ENCODE measurements around the gene INTS6. TPM values are rescaled to one million over a fixed set of nuclear protein-coding genes. Genes with fewer than 3 reads are reported as not detected.

The INTS6 gene
- total and polyA plus RNA-seq, 2 donors (not counting 1 experiment from before 2014, with no cell fraction given): 15.4 to 74.7 TPM

DNA sequence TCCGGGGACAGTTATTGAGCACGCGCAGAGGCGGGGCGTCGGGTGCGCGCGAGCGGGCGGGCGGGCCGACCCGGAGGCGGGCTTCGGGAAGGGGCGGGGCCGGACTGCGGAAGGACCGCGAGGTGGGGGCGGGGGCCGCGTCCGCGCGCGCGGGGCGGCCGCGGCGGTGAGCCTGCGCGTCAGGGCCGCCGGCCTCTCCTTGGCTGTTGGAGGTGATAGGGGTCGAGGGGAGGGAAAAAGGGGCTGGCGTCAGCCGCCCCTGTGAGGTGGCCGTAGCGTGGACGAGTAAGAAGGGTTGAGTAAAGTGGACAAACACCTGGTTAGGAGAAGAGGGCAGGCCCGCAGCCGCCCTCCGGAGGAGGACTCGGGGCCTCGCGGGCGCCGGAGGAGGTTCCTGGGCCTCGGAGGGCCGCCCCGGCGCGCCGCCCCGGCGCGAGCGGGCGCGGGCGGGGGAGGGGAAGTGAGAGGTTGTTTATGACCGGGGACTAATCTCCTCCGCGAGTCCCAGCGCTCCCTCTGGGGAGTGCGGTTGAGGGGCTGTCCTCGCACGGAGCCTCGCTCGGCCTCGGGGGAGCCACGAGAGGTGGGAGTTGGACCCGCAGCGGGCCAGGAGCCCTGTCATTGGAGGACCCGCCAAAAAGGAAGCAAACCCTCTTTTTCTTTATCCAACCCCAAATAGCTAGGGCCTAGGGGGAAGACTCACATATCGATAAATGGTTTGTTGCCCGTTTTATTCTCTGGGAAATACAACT, 547 bp upstream of the INTS6 start:
- Histone ChIP-seq H3K79me2 (ENCODE audit: control insufficient read depth, insufficient read depth, low read length) (peaks cover 12% of the 10 kb centered on the region), H2AFZ (ENCODE audit: insufficient read depth, low read depth, low read length, poor library complexity, severe bottlenecking) (peak overlapping the region; percentile 63), H3K9ac (ENCODE audit: low read length) (peak overlapping the region; percentile 89), H3K36me3 (replicated peaks in 1 of 2; ENCODE audit: control extremely low read depth in 1 of 2, control insufficient read depth in 1 of 2, extremely low read depth in 1 of 2, insufficient read depth in 2 of 2, low read length in 1 of 2) (peaks cover 0 to 13% of the 10 kb centered on the region in 2 experiments), H3K4me2 (replicated peaks; ENCODE audit: low read depth, low read length, poor library complexity, severe bottlenecking) (peak overlapping the region; percentile 77), H3K4me3 (ENCODE audit: control extremely low read depth in 1 of 5, extremely low read depth in 1 of 5, insufficient read depth in 1 of 5, low read depth in 2 of 5, low read length in 4 of 5) (peak overlapping the region; percentile 65 to 88 (median 81)), H3K27me3 (replicated peaks in 1 of 4; ENCODE audit: control extremely low read depth in 1 of 4, control insufficient read depth in 3 of 4, insufficient read depth in 4 of 4, low read length in 3 of 4) (no peaks in the 10 kb centered on the region), H3K4me1 (ENCODE audit: control insufficient read depth in 2 of 2, insufficient read depth in 2 of 2, low read length in 2 of 2) (peaks cover 25 to 28% of the 10 kb centered on the region in 2 donors), H3K27ac (ENCODE audit: low read length in 2 of 2) (peak overlapping the region; percentile 95 to 97), H3K9me3 (ENCODE audit: control extremely low read depth in 1 of 3, control insufficient read depth in 2 of 3, insufficient read depth in 1 of 3, low read length in 2 of 3) (peaks cover 0 to 14% (median 5%) of the 10 kb centered on the region in 3 donors), H4K20me1 (ENCODE audit: control insufficient read depth, insufficient read depth, low read length, poor library complexity, severe bottlenecking) (no peaks in the 10 kb centered on the region)
- no peaks in the 10 kb centered on the region for H3K27me3 Mint-ChIP-seq
- TF ChIP-seq, protein P1, sequence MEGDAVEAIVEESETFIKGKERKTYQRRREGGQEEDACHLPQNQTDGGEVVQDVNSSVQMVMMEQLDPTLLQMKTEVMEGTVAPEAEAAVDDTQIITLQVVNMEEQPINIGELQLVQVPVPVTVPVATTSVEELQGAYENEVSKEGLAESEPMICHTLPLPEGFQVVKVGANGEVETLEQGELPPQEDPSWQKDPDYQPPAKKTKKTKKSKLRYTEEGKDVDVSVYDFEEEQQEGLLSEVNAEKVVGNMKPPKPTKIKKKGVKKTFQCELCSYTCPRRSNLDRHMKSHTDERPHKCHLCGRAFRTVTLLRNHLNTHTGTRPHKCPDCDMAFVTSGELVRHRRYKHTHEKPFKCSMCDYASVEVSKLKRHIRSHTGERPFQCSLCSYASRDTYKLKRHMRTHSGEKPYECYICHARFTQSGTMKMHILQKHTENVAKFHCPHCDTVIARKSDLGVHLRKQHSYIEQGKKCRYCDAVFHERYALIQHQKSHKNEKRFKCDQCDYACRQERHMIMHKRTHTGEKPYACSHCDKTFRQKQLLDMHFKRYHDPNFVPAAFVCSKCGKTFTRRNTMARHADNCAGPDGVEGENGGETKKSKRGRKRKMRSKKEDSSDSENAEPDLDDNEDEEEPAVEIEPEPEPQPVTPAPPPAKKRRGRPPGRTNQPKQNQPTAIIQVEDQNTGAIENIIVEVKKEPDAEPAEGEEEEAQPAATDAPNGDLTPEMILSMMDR (IDR thresholded peaks at IDR 0.05): no peak
- TF ChIP-seq EZH2 (IDR thresholded peaks at IDR 0.05; ENCODE audit: borderline replicate concordance, insufficient read depth, low read depth, low read length, poor library complexity, severe bottlenecking): no peak
- POLR2A ChIA-PET: interaction anchor here (0.8 to 2.8 kb wide), 16 partner anchors 10 to 1662 kb away, joined by 3 to 33 read pairs (median 4); partner anchors contain the start of genes ALG11, DHRS12, TRIM13 and WDFY2
- peak overlapping the region; percentile 95 for H3K4me3 Mint-ChIP-seq
- peaks cover 48% of the 10 kb centered on the region for H3K4me1 Mint-ChIP-seq
- DNase-seq (peak; percentile 94), ATAC-seq (ENCODE audit: low read depth) (peak; percentile 51)
- intact Hi-C loops (cut with micrococcal nuclease): loop anchor here (1.0 to 2.0 kb wide), 5 partner anchors 131 to 997 kb away; partner anchors contain the start of genes VPS36 and WDFY2
- CTCF ChIA-PET: interaction anchor here (0.5 to 3.3 kb wide), 15 partner anchors 19 to 381 kb away, joined by 3 to 18 read pairs (median 4); no protein-coding TSS in a partner anchor
- WGBS (ENCODE audit: insufficient coverage): 1% methylated on average over 72 of the region's 80 CpGs
- H3K9me3 Mint-ChIP-seq (ENCODE audit: insufficient read depth): no peaks in the 10 kb centered on the region
- peak overlapping the region; percentile 94 for H3K27ac Mint-ChIP-seq

Data from B cell (primary cell).